Caco-2 (cell line): Measurements from ENCODE around the gene ANO6. TPM values are rescaled to one million over a fixed set of nuclear protein-coding genes. Genes with fewer than 3 reads are reported as not detected.

Experiments
- BruUV-seq: library from RNA; stranded (reverse); fragments of 400-500 nt; replicated peaks from 2 replicates; lab custom pipeline; 2021; lab: Mats Ljungman, UMichigan
- CTCF ChIA-PET: fragments of 300-600 bp; sonication (Branson Sonifier 250); formaldehyde crosslinking; loops from one replicate; lab custom pipeline; 2022; ENCODE audit warnings: antibody characterized with exemption; lab: Charles Lee
- POLR2A ChIA-PET: fragments of 300-600 bp; sonication (Branson Sonifier 250); formaldehyde crosslinking; loops from one replicate; lab custom pipeline; 2022; ENCODE audit warnings: antibody characterized with exemption; lab: Charles Lee
- DNase-seq, 2 experiments: peaks; one replicate each; pipeline versions ENCODE4 v3.0.0 to v3.0.0-alpha.2; 2020 to 2022
- H3K27me3 ChIP-seq: replicated peaks from 2 replicates; pipeline ENCODE4 v1.6.0; 2011; ENCODE audit warnings: low read length; ENCODE audit not compliant: control insufficient read depth, insufficient read depth
- H3K36me3 ChIP-seq: 2 replicates; pipeline ENCODE4 v1.5.1; 2011; ENCODE audit warnings: low read length; ENCODE audit not compliant: control insufficient read depth, insufficient read depth
- H3K4me1 ChIP-seq: fragments of 250-450 bp; sonication (Bioruptor Pico); 2 replicates; pipeline ENCODE4 v1.5.1; 2020; ENCODE audit warnings: mild to moderate bottlenecking
- H3K4me3 ChIP-seq: 2 replicates; pipeline ENCODE4 v1.5.1; 2011; ENCODE audit warnings: low read depth, mild to moderate bottlenecking, control low read depth, low read length
- H3K9me3 ChIP-seq: fragments of 250-450 bp; sonication (Bioruptor Pico); 2 replicates; pipeline ENCODE4 v1.5.1; 2020; ENCODE audit warnings: mild to moderate bottlenecking, moderate library complexity
- H3K27ac Mint-ChIP-seq: one replicate; pipeline ENCODE4 v1.8.0; 2022; ENCODE audit warnings: mixed read lengths; ENCODE audit not compliant: unreplicated experiment
- H3K27me3 Mint-ChIP-seq: one replicate; pipeline ENCODE4 v1.8.0; 2022; ENCODE audit warnings: mixed read lengths; ENCODE audit not compliant: insufficient read depth, unreplicated experiment
- H3K36me3 Mint-ChIP-seq: one replicate; pipeline ENCODE4 v1.8.0; 2022; ENCODE audit warnings: mild to moderate bottlenecking, mixed read lengths; ENCODE audit not compliant: insufficient read depth, unreplicated experiment
- H3K4me1 Mint-ChIP-seq: one replicate; pipeline ENCODE4 v1.8.0; 2022; ENCODE audit warnings: low read depth, mixed read lengths; ENCODE audit not compliant: unreplicated experiment
- H3K4me3 Mint-ChIP-seq: one replicate; pipeline ENCODE4 v1.8.0; 2022; ENCODE audit warnings: mild to moderate bottlenecking, moderate library complexity, mixed read lengths; ENCODE audit not compliant: unreplicated experiment
- H3K9me3 Mint-ChIP-seq: one replicate; pipeline ENCODE4 v1.8.0; 2022; ENCODE audit warnings: mixed read lengths; ENCODE audit not compliant: unreplicated experiment
- intact Hi-C: fragments of 100-400 bp; cut with micrococcal nuclease; formaldehyde crosslinking; loops from one replicate; pipeline ENCODE4 v1.10.0; 2022; ENCODE audit not compliant: unreplicated experiment
- total RNA-seq: library from RNA; stranded (reverse); gene quantifications from 2 replicates; pipeline ENCODE4 v1.2.3, GENCODE V29; 2022
- TF ChIP-seq, protein P1 (sequence below), 2 experiments: fragments of 200-600 bp in 1 of 2; IDR thresholded peaks; 1 replicate in 1 of 2; 2 replicates in 1 of 2; pipeline versions ENCODE4 v1.5.1 to v1.8.0; 2011 to 2022; ENCODE audit warnings: antibody characterized with exemption in 1 of 2, control low read depth in 1 of 2, inconsistent platforms in 1 of 2, low read depth in 1 of 2, low read length in 1 of 2, mild to moderate bottlenecking in 1 of 2, moderate library complexity in 1 of 2; ENCODE audit not compliant: insufficient read depth in 1 of 2, severe bottlenecking in 1 of 2, unreplicated experiment in 1 of 2

The ANO6 gene
- total RNA-seq, 1 experiment from 2014 or later: 126 TPM

DNA sequence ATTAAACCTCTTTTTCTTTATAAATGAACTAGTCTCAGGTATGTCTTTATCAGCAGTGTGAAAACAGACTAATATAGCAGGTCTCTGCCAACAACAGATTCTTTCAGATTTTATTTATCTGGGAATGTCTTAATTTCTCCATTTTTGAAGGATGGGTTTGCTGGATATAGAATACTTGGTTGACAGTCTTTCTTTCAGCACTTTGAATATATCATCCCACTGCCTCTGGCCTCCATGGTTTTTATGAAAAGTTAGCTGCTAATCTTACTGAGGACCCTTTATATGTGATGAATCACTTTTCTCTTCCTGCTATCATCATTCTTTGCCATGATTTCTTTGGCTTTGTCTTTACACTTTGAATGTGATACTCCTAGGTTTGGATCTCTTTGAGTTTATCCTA lies 148.0 kb downstream of the ANO6 start:
- peaks cover 64% of the 10 kb centered on the region for H3K36me3 Mint-ChIP-seq
- ChIA-PET CTCF (no interaction called here), POLR2A (no interaction called here)
- H3K4me3 Mint-ChIP-seq: no peak overlapping the region
- TF ChIP-seq, protein P1, sequence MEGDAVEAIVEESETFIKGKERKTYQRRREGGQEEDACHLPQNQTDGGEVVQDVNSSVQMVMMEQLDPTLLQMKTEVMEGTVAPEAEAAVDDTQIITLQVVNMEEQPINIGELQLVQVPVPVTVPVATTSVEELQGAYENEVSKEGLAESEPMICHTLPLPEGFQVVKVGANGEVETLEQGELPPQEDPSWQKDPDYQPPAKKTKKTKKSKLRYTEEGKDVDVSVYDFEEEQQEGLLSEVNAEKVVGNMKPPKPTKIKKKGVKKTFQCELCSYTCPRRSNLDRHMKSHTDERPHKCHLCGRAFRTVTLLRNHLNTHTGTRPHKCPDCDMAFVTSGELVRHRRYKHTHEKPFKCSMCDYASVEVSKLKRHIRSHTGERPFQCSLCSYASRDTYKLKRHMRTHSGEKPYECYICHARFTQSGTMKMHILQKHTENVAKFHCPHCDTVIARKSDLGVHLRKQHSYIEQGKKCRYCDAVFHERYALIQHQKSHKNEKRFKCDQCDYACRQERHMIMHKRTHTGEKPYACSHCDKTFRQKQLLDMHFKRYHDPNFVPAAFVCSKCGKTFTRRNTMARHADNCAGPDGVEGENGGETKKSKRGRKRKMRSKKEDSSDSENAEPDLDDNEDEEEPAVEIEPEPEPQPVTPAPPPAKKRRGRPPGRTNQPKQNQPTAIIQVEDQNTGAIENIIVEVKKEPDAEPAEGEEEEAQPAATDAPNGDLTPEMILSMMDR (IDR thresholded peaks at IDR 0.05; ENCODE audit: insufficient read depth in 1 of 2, low read depth in 1 of 2, low read length in 1 of 2, severe bottlenecking in 1 of 2, unreplicated experiment in 1 of 2): no peak
- Histone ChIP-seq H3K4me3 (no peak overlapping the region), H3K36me3 (no peaks in the 10 kb centered on the region; the same call in 1 of the 2 replicates), H3K4me1 (peaks cover 8% of the 10 kb centered on the region; the same call in 1 of the 2 replicates), H3K27me3 (no peaks in the 10 kb centered on the region), H3K9me3 (peaks cover 28% of the 10 kb centered on the region)
- H3K27me3 Mint-ChIP-seq: no peaks in the 10 kb centered on the region
- intact Hi-C loops: no loop called here
- no peak overlapping the region for H3K27ac Mint-ChIP-seq
- H3K4me1 Mint-ChIP-seq: peaks cover 8% of the 10 kb centered on the region
- BruUV-seq: no TSS peak
- H3K9me3 Mint-ChIP-seq: peaks cover 32% of the 10 kb centered on the region
- DNase-seq: no peak

DNA sequence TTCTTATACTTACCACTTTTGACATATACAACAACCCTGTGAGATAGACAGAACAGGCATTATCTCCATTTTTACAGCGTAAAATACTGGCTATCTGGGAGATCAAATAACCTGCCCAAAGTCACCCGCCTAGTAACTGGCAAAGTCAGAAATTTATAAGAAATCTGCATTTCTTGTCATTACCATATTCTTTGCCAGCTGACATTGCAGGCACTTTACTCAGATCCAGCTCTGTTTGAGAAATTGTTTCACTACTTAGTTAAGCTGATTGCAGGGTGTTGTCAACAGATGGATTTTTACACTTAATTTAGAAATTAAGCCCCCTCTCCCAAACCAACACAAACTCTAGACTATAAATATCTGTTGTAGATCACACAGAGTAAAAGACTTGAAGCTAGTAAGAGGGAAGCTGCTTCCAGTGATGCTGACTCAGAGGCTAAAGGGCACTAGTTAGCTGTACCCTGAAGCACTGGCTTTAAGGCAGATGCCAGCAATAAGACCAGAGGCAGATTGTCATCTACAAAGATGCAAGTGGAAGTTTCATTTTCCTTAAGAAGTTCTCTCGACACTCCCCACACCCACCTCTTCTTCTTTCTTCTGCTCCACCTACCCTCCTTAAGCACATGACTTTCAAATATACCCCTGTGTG lies 153.1 kb downstream of the ANO6 start:
- no TSS peak for BruUV-seq
- Mint-ChIP-seq H3K27ac (no peak overlapping the region), H3K4me3 (no peak overlapping the region), H3K9me3 (peaks cover 25% of the 10 kb centered on the region), H3K4me1 (peaks cover 8% of the 10 kb centered on the region), H3K36me3 (peaks cover 57% of the 10 kb centered on the region), H3K27me3 (no peaks in the 10 kb centered on the region)
- no peaks in the 10 kb centered on the region for H3K27me3 ChIP-seq
- ChIA-PET POLR2A (no interaction called here), CTCF (interaction anchor here (0.5 to 1.2 kb wide), 2 partner anchors 19 to 148 kb away, joined by 4 to 5 read pairs; no protein-coding TSS in a partner anchor)
- H3K4me3 ChIP-seq: no peak overlapping the region
- intact Hi-C loops: no loop called here
- peaks cover 3% of the 10 kb centered on the region; the same call in 1 of the 2 replicates for H3K9me3 ChIP-seq
- H3K4me1 ChIP-seq: peaks cover 8% of the 10 kb centered on the region; the same call in 1 of the 2 replicates
- no peak for DNase-seq
- no peaks in the 10 kb centered on the region for H3K36me3 ChIP-seq
- TF ChIP-seq, protein P1 (IDR thresholded peaks at IDR 0.05; ENCODE audit: insufficient read depth in 1 of 2, low read depth in 1 of 2, low read length in 1 of 2, severe bottlenecking in 1 of 2, unreplicated experiment in 1 of 2): no peak

DNA sequence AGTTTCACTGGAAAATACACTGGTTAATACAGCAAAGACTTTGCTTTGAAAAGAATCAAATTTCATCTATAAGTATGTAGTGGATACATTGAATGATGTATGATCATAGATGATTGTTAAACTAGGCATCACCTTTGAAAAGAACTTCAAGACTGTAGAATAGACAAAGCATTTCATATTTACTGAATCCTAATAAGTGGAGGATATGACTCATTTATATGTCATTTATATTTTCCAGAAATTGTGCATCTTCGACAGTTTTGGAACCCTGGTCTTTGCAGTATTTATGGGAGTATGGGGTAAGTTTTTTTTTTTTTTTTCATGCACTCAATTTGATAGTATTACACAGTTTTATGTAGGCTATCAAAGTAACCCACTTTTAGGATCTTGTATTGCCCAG lies 161.9 kb downstream of the ANO6 start:
- H3K27me3 Mint-ChIP-seq: no peaks in the 10 kb centered on the region
- intact Hi-C loops: no loop called here
- H3K9me3 Mint-ChIP-seq: peaks cover 10% of the 10 kb centered on the region
- Histone ChIP-seq H3K27me3 (no peaks in the 10 kb centered on the region), H3K4me3 (no peak overlapping the region), H3K9me3 (no peaks in the 10 kb centered on the region), H3K36me3 (no peaks in the 10 kb centered on the region; the same call in 1 of the 2 replicates), H3K4me1 (peaks cover 6% of the 10 kb centered on the region; the same call in 1 of the 2 replicates)
- ChIA-PET POLR2A (no interaction called here), CTCF (no interaction called here)
- no peak overlapping the region for H3K4me3 Mint-ChIP-seq
- H3K4me1 Mint-ChIP-seq: no peaks in the 10 kb centered on the region
- DNase-seq: no peak
- no peak overlapping the region for H3K27ac Mint-ChIP-seq
- no TSS peak for BruUV-seq
- TF ChIP-seq, protein P1 (IDR thresholded peaks at IDR 0.05; ENCODE audit: insufficient read depth in 1 of 2, low read depth in 1 of 2, low read length in 1 of 2, severe bottlenecking in 1 of 2, unreplicated experiment in 1 of 2): no peak
- H3K36me3 Mint-ChIP-seq: peaks cover 70% of the 10 kb centered on the region
